ENCODE results near the gene CEP250.
"Not testable (repeated sequence)": the region's sequence is repeated elsewhere in the genome, so short reads cannot be mapped to it uniquely, and the experiment has no call there.

Gene CEP250

GRCh38 chr20:35437599-35437998 lies 17.8 kb upstream of the CEP250 start:
- no peak for DNase-seq (ENCODE audit: low spot score)
- in situ Hi-C loops (cut with MboI; ENCODE audit: low sequenced_read_pairs, unreplicated experiment), result no loop called here
- no peak for TF ChIP-seq CTCF (IDR thresholded peaks at IDR 0.05; ENCODE audit: borderline replicate concordance, control extremely low read depth, extremely low read depth, insufficient read depth, missing control alignments)

DNA sequence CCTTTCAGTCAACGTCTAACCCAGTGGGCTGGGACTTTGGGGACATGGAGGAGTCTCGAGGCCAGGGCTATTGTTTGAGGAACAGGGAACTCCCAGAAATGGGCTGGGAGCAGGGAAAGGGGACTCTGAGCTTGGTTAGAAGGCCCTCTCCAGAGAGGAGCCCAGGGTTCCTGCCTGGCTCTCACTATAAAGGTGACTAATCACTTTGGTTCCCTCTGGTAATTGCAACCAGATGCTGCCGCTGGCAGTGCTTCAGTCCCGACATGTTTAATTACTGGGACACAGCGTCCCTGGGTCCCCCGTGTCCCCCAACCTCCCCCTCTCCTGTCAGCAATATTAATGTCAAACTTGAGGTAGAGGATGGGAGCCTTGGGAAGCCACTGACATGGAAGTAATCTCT lies 12.4 kb upstream of the CEP250 start:
- in situ Hi-C loops (cut with MboI; ENCODE audit: low sequenced_read_pairs, unreplicated experiment), result loop anchor here (10.0 kb wide), 1 partner anchor 138 kb away; no protein-coding TSS in a partner anchor
- DNase-seq (ENCODE audit: low spot score), result no peak

DNA sequence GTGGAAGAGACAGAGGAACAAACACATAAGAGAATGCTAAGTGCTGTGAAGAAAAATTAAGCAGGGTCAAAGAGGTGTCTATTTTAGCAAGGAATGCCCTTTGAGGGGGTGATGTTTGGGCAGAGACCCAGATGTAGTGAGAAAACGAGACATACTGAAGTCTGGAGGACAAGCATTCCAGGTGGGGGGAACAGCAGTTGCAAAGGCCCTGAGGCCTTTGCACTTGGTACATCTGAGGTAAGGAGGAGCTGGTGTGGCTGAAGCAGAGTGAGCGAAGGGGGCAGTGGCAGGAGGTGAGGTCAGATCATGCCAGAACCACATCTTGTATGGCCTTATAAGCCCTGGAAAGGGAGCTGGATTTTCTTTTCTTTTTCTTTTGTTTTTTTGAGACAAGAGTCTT lies 11.2 kb upstream of the CEP250 start:
- no peak for DNase-seq (ENCODE audit: low spot score)
- TF ChIP-seq CTCF (IDR thresholded peaks at IDR 0.05; ENCODE audit: borderline replicate concordance, control extremely low read depth, extremely low read depth, insufficient read depth, missing control alignments), result no peak
- in situ Hi-C loops (cut with MboI; ENCODE audit: low sequenced_read_pairs, unreplicated experiment), result loop anchor here (10.0 kb wide), 1 partner anchor 139 kb away; no protein-coding TSS in a partner anchor

More for the DNA sequence above, 12.4 kb upstream of the CEP250 start:
- no peak for TF ChIP-seq CTCF (IDR thresholded peaks at IDR 0.05; ENCODE audit: borderline replicate concordance, control extremely low read depth, extremely low read depth, insufficient read depth, missing control alignments)

DNA sequence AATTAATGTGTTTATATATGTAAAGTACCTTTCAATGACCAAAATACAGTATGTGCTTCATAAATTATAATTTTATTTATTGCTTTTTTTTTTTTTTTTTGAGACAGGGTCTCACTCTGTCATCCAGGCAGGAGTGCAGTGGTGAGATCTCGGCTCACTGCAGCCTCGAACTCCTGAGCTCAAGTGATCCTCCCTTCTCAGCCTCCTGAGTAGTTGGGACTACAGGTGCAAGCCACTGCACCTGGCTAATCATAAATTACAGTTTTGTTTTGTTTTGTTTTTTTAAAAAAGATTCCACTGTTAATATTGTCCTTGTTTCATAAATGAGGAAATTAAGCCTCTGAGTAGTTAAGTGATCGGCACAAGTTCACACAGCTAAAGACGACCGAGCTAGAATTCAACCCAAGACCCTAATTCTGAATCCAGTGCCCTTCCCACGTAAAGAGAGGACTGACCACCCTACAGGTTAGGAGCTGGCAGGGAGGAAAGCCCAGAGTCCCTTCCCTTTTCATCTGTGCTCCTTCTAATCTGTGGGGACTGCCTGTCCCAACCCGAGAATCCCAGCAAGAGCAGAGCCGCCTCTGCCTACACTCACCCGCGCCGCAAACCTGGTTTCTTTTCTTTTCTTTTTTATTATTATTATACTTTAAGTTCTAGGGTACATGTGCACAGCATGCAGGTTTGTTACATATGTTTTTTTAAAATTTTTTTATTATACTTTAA lies 8.9 kb upstream of the CEP250 start:
- TF ChIP-seq CTCF (IDR thresholded peaks at IDR 0.05; ENCODE audit: borderline replicate concordance, control extremely low read depth, extremely low read depth, insufficient read depth, missing control alignments), result no peak
- DNase-seq (ENCODE audit: low spot score), result no peak
- in situ Hi-C loops (cut with MboI; ENCODE audit: low sequenced_read_pairs, unreplicated experiment), result loop anchor here (10.0 kb wide), 1 partner anchor 142 kb away; no protein-coding TSS in a partner anchor

- in situ Hi-C loops (cut with MboI; ENCODE audit: low sequenced_read_pairs, unreplicated experiment), result loop anchor here (10.0 kb wide), 1 partner anchor 142 kb away; no protein-coding TSS in a partner anchor
- peak; percentile 83 for TF ChIP-seq CTCF (IDR thresholded peaks at IDR 0.05; ENCODE audit: borderline replicate concordance, control extremely low read depth, extremely low read depth, insufficient read depth, missing control alignments)
These were observed 8.2 kb upstream of the CEP250 start for GRCh38 chr20:35447082-35447789.

GRCh38 chr20:35448788-35449373 lies 6.5 kb upstream of the CEP250 start:
- in situ Hi-C loops (cut with MboI; ENCODE audit: low sequenced_read_pairs, unreplicated experiment), result loop anchor here (10.0 kb wide), 1 partner anchor 144 kb away; no protein-coding TSS in a partner anchor
- no peak for DNase-seq (ENCODE audit: low spot score)
- TF ChIP-seq CTCF (IDR thresholded peaks at IDR 0.05; ENCODE audit: borderline replicate concordance, control extremely low read depth, extremely low read depth, insufficient read depth, missing control alignments), result no peak

More at GRCh38 chr20:35447082-35447789, 8.2 kb upstream of the CEP250 start:
- peak; percentile 83 for DNase-seq (ENCODE audit: low spot score)

- in situ Hi-C loops (cut with MboI; ENCODE audit: low sequenced_read_pairs, unreplicated experiment), result loop anchor here (10.0 kb wide), 1 partner anchor 145 kb away; no protein-coding TSS in a partner anchor
- not testable (repeated sequence) for DNase-seq (ENCODE audit: low spot score)
These were observed 5.5 kb upstream of the CEP250 start for GRCh38 chr20:35449855-35450254.
